Measurements from ENCODE around the gene ABHD14A.

DNA sequence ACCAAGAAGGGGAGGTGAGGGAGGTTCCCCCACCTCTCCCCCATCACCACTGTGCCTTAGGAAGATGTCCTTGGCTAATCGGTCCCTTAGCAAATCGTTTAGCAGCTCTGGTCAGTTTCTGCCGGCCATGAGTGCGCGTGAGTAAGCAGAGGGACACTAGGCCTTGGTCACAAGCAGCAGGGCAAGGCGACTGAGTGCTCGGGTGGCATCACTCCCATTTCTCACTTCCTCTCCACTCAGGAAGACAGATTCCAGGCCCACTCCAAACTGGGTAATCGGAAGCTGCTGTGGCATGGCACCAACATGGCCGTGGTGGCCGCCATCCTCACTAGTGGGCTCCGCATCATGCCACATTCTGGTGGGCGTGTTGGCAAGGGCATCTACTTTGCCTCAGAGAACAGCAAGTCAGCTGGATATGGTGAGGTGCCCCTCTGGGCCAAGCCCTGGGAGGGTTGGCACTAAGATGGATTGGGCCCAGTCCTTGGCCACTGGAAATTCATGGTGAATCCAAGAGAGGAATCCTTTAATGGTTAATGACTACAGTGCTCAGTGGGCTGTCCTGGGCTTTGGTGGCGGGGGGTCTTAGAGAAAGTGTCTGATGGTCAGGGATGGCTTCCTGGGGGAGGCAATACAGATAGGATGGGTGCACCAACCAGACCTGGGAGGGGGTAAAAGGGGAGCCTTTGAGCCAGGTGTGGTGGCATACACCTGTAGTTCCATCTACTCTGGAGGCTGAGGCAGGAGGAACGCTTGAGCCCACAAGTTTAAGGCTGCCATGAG lies 28.7 kb upstream of the ABHD14A start:
- TF ChIP-seq, protein P1, sequence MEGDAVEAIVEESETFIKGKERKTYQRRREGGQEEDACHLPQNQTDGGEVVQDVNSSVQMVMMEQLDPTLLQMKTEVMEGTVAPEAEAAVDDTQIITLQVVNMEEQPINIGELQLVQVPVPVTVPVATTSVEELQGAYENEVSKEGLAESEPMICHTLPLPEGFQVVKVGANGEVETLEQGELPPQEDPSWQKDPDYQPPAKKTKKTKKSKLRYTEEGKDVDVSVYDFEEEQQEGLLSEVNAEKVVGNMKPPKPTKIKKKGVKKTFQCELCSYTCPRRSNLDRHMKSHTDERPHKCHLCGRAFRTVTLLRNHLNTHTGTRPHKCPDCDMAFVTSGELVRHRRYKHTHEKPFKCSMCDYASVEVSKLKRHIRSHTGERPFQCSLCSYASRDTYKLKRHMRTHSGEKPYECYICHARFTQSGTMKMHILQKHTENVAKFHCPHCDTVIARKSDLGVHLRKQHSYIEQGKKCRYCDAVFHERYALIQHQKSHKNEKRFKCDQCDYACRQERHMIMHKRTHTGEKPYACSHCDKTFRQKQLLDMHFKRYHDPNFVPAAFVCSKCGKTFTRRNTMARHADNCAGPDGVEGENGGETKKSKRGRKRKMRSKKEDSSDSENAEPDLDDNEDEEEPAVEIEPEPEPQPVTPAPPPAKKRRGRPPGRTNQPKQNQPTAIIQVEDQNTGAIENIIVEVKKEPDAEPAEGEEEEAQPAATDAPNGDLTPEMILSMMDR (IDR thresholded peaks at IDR 0.05), result no peak
- no peak for TF ChIP-seq POLR2A (IDR thresholded peaks at IDR 0.05)

Measured in lower leg skin (tissue), 3 donors.